Coronary artery (tissue), 2 donors: Measurements from ENCODE around the gene NTRK3.

ENCODE experiments used
- DNase-seq: peaks from one replicate; pipeline ENCODE4 v3.0.0-alpha.2; 2017; ENCODE audit warnings: low spot score
- H3K27ac ChIP-seq, 2 donors: fragments of 200-600 bp; sonication (generic); one replicate each; pipeline ENCODE4 v1.5.1; 2016 to 2019
- H3K4me3 ChIP-seq: fragments of 200-600 bp; sonication (generic); 2 replicates; pipeline ENCODE4 v1.5.1; 2016; ENCODE audit warnings: mild to moderate bottlenecking, moderate library complexity
- TF ChIP-seq, protein P1 (sequence below): fragments of 200-600 bp; sonication (generic); IDR thresholded peaks from one replicate; pipeline ENCODE4 v1.5.1; 2019; ENCODE audit warnings: antibody characterized with exemption

NTRK3 gene

DNA sequence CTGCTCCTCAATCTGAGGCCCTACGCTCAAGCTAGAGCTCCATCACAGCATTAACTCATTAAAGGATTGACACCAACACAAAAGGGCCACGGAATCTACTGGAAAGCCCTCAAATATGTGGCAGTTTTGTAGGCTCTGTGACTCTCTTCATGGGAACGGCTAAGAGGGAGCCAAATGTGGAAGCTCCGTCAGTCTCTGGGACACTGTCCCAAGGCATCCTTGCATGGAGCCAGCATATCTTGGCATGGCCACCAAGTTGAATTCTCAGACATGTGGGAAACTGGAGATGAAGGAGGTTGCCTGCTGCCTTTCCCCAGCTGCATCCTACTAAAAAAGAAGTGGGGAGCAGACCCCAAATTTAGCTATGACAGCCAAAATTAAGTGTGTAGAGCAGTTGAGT, 296.9 kb downstream of the NTRK3 start:
- no peak for DNase-seq
- Histone ChIP-seq H3K4me3 (no peak overlapping the region), H3K27ac (peak overlapping the region in 1 of 2 donors; percentile 49)
- TF ChIP-seq, protein P1, sequence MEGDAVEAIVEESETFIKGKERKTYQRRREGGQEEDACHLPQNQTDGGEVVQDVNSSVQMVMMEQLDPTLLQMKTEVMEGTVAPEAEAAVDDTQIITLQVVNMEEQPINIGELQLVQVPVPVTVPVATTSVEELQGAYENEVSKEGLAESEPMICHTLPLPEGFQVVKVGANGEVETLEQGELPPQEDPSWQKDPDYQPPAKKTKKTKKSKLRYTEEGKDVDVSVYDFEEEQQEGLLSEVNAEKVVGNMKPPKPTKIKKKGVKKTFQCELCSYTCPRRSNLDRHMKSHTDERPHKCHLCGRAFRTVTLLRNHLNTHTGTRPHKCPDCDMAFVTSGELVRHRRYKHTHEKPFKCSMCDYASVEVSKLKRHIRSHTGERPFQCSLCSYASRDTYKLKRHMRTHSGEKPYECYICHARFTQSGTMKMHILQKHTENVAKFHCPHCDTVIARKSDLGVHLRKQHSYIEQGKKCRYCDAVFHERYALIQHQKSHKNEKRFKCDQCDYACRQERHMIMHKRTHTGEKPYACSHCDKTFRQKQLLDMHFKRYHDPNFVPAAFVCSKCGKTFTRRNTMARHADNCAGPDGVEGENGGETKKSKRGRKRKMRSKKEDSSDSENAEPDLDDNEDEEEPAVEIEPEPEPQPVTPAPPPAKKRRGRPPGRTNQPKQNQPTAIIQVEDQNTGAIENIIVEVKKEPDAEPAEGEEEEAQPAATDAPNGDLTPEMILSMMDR: no peak

DNA sequence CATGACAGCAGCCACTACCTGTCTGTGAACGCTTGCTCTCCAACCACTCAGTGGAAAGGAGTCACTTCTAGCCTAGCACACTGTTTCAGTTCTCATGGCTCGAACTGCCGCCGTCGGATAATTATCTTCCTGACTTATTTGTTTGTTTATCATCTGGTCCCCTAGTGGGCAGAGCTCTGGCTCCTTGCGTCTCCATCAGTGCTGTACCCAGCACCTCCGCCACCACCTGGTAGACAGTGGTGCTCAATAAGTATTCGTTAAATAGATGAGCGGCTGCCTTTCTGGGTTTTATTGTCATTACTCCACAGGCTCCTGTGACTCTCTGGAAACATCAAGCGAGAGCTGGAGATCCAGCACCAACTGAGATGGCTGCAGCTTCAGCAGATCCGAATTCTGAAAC, 297.5 kb downstream of the NTRK3 start:
- TF ChIP-seq, protein P1: no peak
- peak overlapping the region in 1 of 2 donors; percentile 49 for H3K27ac ChIP-seq
- H3K4me3 ChIP-seq: no peak overlapping the region
- no peak for DNase-seq

DNA sequence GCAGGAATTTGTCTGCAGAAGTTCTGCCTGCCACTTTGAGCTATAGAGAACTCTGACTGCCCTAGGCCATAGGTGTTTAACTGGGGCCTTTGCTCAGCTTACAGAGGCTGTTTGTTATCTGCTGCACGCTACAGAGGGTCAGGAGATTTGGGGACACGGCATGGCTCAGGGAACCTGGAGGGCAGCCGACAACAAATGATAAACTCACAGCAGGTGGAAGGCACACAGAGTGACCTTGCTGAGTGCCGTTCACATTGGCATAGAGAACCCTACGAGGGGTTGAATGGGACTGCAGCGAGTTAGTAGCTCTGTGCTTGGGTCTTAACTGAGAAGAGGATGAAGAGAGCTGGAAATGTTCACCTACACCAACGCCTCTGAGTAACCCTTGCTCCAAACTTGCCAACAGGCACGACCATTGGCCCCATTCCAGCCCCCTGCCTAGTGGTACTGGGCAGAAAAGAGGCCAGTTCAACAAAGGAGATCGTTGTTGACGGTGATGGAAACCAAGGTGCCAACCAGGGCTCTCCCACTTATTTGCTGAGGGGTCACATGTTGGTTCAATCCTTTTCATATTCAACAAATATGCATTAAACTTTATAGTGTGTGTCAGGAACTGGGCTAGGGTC, 301.1 kb downstream of the NTRK3 start:
- no peak for DNase-seq
- H3K4me3 ChIP-seq: no peak overlapping the region
- peak overlapping the region in 1 of 2 donors; percentile 29 for H3K27ac ChIP-seq
- TF ChIP-seq, protein P1: no peak

DNA sequence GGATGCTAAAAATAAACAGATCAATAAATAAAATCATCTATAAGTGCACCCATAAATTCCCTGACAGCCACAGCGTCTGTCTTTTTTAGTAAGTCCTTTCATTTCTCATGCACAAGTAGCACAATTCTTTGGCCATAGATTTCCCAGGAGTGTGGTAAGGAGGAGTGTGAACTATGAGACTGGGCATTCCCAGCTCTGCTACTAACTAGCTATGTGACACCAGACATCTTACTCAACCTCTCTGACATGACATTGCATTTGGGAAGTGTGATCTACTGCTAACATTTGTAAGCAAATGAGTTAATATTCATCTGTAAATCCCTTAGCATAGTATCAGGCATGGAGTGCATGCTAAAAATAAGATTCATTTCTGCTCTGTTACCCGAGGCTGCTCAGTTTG, 301.7 kb downstream of the NTRK3 start:
- DNase-seq: no peak
- peak overlapping the region in 1 of 2 donors; percentile 29 for H3K27ac ChIP-seq
- TF ChIP-seq, protein P1: no peak
- H3K4me3 ChIP-seq: no peak overlapping the region

DNA sequence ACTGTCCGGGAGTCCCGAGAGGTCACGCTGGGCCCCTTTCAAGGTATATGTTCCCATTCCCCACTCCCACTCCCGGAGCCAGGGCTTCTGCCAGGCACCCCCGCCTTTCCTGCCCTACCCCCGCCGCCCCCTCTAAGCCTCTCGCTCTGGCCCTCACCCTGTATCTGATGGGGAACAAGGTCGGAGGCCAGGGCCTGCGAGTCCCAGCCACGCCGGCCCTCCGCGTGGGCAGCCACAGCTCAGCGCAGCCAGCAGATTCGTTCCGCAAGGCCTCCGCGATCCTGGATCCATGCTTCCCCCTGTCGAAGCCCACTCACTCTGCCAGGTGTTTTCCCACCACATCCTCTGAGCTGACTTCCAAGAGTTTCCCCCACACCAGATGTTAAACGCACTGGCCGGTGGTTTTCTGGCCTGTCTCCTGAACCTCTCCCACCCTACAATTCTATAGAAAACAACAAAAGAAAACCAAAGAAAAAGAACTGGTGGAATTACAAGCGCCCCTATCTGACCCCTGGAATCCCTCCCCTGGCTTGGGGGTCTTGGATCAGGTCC, 303.7 kb downstream of the NTRK3 start:
- H3K27ac ChIP-seq: no peak overlapping the region
- no peak for DNase-seq
- TF ChIP-seq, protein P1: no peak
- no peak overlapping the region for H3K4me3 ChIP-seq

DNA sequence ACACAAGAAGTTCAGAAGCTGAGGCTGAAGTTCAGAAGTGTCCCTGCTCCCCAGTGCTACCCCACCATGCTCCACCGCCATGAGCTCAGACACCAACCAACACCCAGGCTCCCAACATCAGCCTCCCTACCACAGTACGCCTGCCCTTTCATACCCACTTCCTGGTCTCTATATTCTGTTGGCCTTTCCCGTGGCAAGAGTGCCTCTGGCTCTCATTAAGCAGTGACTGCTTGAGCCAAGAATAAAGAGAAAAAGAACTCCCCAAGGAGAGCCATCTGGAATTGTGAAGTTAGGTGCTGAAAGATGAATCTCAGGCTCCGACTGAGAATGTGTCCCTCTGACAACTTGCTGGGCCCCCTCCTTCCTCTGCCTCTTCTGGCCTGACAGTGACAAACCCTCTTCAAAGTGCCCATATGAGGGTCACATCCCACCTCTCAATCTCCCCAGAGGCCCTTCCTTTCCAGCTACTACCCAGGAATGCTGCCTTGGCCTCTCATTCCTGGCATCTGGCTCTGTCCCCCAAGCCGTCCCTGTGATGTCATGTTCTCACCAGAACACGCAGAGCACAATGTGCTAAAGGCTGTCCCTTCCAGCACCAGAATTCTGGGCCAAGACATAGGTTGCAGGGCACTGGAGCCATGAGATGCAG, 306.8 kb downstream of the NTRK3 start:
- no peak for DNase-seq
- Histone ChIP-seq H3K4me3 (no peak overlapping the region), H3K27ac (peak overlapping the region; percentile 57 to 59)
- TF ChIP-seq, protein P1: no peak

DNA sequence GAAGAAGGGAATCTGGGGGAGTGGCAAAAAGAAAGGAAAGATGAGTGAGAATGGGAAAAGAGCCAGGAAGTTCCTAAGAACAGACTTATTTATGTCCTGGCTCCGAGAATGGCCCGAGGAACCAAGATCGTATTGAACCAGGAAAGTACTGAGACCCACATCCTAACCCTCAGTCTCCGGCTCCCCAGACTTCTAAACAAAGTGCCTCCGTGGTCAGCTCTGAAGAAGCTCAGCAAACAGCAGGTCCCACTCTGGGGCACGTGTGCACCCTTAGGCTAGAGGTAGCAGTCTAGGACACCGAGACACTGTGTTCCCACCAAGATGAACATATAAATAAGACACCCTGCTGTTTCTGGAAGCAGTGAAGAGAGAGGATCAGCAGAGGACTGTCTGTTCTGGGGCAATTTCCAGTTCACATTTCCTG, 307.4 kb downstream of the NTRK3 start:
- DNase-seq: no peak
- TF ChIP-seq, protein P1: no peak
- Histone ChIP-seq H3K27ac (peak overlapping the region; percentile 57 to 59), H3K4me3 (no peak overlapping the region)
